ENCODE data around the gene LAMA5.

Gene LAMA5

DNA sequence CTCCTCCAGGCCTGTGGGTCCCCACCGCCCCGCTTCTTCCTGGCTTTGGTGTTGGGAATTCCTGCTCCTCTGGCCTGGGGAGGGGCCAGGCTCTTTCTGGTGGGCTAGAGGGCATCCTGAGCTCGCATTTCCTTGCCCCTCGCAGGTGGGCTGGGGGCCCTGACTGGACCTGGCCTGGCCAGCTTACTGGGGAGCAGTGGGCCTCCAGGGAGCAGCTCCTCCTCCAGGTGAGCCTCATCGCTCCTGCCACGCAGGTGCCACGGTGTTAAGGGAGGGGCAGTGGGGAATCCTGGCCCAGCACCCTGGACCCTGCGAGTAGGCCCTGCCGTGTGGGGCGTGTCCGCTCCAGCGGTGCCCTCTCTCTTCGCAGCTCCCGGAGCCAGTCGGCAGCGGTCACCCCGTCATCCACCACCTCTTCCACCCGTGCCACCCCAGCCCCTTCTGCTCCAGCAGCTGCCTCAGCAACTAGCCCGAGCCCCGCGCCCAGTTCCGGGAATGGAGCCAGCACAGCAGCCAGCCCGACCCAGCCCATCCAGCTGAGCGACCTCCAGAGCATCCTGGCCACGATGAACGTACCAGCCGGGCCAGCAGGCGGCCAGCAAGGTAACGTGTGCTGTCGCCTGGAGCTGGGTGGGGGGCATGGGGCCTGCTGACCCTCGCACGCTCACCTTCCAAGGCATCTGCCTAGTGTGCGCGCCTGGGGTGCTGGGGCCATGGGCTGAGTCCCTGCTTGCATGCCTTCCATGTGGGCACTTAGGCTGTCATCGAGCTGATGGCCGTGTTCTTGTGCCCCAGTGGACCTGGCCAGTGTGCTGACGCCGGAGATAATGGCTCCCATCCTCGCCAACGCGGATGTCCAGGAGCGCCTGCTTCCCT is 59.6 kb downstream of the LAMA5 start:
- Histone ChIP-seq H3K9me3 (ENCODE audit: control insufficient read depth, insufficient read depth, low read length) (no peaks in the 10 kb centered on the region), H3K9ac (ENCODE audit: low read depth, low read length) (no peak overlapping the region), H3K4me1 (ENCODE audit: insufficient read depth, low read length) (no peaks in the 10 kb centered on the region; the same call in 1 of the 2 replicates), H3K36me3 (ENCODE audit: insufficient read depth, low read length) (peaks cover 24% of the 10 kb centered on the region)

DNA sequence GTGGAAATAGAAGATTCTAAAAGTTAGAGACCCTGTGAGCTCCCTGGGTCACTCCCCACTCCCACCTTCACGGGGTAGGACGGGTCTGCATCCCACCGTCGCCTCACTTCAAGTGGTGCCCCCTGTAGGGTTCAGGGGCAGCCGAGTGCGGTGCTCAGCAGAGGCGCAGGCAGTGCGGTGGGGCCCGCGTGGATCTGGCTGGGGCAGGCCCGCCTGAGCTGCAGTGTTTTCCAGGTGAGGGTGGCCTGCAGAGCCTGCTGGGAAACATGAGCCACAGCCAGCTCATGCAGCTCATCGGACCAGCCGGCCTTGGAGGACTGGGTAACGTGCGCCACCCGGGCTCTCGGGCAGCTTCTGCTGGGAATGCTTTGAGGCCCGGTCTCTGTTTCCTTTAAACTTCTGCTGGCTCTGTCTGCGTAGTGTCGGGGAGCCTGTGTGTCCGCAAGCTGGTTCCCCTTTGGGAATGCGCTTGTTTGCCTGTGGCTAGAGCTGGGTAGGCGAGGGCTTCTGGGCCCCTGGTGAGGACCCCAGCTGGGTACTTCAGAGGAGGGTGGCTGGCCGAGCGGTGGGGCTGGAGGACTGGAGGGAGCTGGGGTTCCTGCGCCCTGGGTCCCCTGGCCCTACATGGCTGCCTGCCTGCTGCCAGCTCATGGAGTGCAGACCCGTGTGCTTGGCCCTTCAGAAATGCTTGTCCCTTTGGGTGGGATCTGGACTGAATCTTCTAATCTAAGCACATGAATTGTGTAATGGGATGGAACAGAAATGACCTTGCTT is 60.5 kb downstream of the LAMA5 start:
- Histone ChIP-seq H3K9me3 (ENCODE audit: control insufficient read depth, insufficient read depth, low read length) (no peaks in the 10 kb centered on the region), H3K9ac (ENCODE audit: low read depth, low read length) (no peak overlapping the region), H3K36me3 (ENCODE audit: insufficient read depth, low read length) (peaks cover 24% of the 10 kb centered on the region), H3K4me1 (ENCODE audit: insufficient read depth, low read length) (no peaks in the 10 kb centered on the region; the same call in 1 of the 2 replicates)

DNA sequence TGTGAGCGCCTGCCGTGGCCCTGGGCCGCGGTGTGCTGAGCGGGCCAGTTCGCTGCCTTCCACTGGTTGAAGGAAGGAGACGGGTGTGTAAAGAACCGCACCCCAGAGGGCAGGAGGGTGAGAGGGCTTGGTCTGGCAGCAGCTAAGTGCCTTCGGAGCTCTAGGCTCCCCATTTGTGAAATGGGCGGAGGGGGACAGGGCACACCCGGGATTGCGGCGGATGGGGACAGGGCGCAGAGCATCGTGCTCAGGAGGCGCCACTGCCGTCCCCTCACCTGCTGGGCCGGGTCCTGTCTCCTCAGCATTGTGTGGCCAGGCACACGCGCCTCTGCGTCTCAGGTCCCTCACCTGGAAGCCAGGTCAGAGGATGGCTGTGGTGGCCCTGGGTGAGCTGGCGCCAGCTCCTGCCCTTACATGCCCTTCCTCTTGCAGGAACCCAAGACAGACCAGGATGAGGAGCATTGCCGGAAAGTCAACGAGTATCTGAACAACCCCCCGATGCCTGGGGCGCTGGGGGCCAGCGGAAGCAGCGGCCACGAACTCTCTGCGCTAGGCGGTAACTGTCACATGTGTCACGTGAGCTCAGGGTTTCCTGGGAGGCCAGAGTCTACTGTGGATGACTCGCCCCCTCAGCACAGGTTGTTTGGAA is 61.2 kb downstream of the LAMA5 start:
- peaks cover 24% of the 10 kb centered on the region for H3K36me3 ChIP-seq (ENCODE audit: insufficient read depth, low read length)
- no peaks in the 10 kb centered on the region for H3K9me3 ChIP-seq (ENCODE audit: control insufficient read depth, insufficient read depth, low read length)
- H3K4me1 ChIP-seq (ENCODE audit: insufficient read depth, low read length): no peaks in the 10 kb centered on the region; the same call in 1 of the 2 replicates
- H3K9ac ChIP-seq (ENCODE audit: low read depth, low read length): no peak overlapping the region

DNA sequence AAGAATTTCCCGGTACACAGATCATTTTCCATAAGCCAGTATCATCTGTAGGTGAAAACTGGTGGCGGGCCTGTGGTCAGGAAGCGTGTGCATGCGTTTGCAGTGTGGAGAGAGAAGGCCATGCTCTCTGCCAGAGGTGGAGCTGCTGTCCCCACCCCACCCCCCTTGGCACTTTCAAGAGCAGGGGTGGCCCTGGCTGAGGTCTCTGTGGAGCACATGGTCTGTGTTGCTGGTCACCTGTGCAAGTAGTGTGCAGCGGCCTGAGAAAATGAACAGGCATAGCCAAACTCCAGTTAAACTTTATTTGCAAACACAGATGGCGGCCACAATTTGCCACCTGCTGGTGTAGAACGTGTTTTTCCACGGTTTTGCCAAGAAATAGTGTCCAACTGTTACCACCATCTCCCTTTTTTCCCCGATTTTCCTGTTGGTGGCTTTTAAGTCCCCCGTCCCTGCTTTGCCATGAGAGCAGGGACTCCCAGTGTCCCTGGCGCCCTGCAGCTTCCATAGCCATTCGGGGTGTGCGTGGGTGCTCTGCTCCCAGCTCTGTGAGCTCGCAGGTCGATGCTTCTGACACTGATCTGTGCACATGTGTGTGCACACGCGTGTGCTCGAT is 61.9 kb downstream of the LAMA5 start:
- Histone ChIP-seq H3K9me3 (ENCODE audit: control insufficient read depth, insufficient read depth, low read length) (no peaks in the 10 kb centered on the region), H3K9ac (ENCODE audit: low read depth, low read length) (no peak overlapping the region), H3K4me1 (ENCODE audit: insufficient read depth, low read length) (no peaks in the 10 kb centered on the region; the same call in 1 of the 2 replicates), H3K36me3 (ENCODE audit: insufficient read depth, low read length) (peaks cover 24% of the 10 kb centered on the region)

DNA sequence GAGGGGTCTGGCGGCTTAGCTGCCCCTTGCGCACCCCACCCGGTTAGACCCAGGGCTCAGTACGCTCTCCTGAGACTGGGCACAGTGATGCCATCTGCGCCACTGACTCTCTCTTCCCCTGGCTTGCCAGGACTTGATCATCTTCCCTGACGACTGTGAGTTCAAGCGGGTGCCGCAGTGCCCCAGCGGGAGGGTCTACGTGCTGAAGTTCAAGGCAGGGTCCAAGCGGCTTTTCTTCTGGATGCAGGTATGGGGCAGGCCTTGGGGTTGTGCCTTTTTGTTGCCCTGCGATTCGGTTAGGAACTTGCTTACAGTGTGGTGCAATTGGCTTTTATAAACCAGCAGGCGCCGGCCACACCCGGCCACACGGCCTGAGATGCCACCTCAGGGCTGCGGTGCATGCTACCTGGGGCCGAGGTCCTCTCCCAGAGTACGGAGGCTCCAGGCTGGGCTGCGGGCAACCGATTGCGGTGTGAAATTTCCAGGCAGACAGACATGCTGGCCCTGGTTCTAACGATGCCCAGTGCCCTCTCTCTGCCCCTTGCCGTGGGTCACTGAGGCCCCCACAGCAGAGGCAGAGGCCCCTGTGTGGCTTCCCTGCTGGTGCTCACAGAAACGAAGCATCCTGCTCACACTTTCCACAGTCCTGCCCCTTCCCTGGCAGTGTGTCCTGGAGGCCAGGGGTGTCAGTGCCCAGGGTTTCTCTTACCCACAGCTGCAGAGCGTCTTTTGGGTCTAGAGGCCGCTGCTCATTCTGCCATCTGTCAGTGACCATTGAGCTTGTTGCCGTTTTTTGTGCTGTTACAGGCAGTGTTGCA is 62.6 kb downstream of the LAMA5 start:
- H3K36me3 ChIP-seq (ENCODE audit: insufficient read depth, low read length): peaks cover 24% of the 10 kb centered on the region
- H3K9me3 ChIP-seq (ENCODE audit: control insufficient read depth, insufficient read depth, low read length): no peaks in the 10 kb centered on the region
- no peaks in the 10 kb centered on the region; the same call in 1 of the 2 replicates for H3K4me1 ChIP-seq (ENCODE audit: insufficient read depth, low read length)
- H3K9ac ChIP-seq (ENCODE audit: low read depth, low read length): peak overlapping the region; percentile 86; the same call in 1 of the 2 replicates

DNA sequence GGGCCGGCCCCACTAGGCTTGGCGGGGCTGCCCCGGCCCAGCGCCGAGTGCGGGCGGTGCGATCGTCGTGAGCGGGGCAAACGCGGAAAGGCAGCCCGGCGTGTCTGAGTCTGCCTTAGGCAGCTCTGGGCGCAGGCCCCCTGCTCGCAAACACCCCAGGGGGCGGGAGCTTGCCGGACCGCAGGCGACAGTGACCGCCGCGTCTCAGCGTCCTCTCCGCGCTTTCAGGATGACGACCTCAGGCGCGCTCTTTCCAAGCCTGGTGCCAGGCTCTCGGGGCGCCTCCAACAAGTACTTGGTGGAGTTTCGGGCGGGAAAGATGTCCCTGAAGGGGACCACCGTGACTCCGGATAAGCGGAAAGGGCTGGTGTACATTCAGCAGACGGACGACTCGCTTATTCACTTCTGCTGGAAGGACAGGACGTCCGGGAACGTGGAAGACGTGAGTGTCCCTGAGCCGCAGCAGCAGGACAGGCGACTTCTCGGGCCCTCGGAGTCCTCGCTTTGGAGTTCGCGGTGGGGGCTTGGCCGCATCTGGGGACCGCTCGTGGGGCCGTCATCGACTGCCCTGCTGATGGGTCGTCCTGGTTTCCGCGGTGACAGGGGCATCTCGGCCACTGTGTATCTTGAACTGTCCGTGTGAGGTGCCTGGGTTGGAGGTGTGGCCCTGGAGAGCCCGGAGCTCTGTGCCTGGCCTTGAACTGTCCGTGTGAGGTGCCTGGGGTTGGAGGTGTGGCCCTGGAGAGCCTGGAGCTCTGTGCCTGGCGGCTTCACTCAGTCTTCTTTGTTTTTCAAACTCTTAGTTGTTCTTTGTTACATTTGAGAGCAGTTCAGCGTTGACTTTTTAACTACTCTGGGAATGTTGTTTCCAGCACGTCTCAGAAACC is 63.5 kb downstream of the LAMA5 start:
- Histone ChIP-seq H3K4me1 (ENCODE audit: insufficient read depth, low read length) (no peaks in the 10 kb centered on the region; the same call in 1 of the 2 replicates), H3K9me3 (ENCODE audit: control insufficient read depth, insufficient read depth, low read length) (no peaks in the 10 kb centered on the region), H3K36me3 (ENCODE audit: insufficient read depth, low read length) (peaks cover 22% of the 10 kb centered on the region), H3K9ac (ENCODE audit: low read depth, low read length) (peak overlapping the region; percentile 86)

DNA sequence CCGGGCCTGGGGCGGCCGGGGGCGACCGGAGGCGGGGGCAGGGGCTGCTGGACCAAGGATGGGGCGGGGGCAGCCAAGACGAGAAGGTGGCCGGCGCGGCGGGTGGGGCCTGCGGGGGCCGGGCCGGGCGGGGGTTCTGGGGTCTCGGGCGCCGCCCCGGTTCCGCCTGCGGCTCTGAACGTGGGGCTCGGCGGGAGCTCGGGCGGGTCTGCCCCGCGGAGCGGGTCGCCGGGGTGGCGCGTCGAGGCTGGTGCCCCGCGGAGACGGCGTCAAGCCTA is 64.1 kb downstream of the LAMA5 start:
- Histone ChIP-seq H3K4me1 (ENCODE audit: insufficient read depth, low read length) (no peaks in the 10 kb centered on the region; the same call in 1 of the 2 replicates), H3K36me3 (ENCODE audit: insufficient read depth, low read length) (peaks cover 19% of the 10 kb centered on the region)

DNA sequence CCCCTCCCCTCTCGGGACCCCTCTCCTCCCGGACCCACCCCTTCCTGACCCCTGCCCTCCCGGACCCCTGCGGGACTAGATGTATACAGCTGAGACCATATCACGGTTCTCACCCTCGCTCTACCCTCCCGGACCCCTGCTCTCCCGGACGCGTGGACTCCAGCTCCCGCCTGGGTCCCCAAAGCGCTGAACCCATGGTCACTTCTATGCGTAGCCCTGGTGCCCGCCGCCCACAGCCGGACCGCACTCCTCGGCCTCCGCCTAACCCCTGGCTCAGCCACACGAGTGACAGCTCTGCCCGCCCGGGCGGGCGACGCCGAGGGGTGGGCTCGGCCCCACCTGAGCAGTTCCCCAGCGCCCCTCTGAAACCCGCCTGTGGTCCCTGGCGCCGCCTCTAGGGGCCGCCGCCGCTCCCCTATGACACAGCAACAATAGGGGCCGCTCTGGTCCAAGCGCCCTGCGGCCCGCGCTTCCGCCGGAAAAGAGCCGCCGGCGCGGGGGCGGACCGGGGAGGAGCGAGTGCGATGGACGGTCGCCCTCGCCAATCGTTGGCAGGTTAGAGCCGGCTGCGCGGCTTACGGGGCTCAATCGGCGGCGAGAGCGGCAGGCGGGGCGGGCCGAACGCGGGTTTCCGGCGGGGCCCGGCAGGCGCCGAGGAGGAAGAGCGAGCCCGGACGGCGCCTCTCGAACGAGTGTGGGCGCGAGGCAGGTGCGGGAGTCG is 64.6 kb downstream of the LAMA5 start, which contains the start of gene ADRM1:
Gene ADRM1, plus strand, starts transcription at position 657 of the 721 bp plus-strand sequence. CDS start 572 bp downstream, outside the sequence.
- H3K4me1 ChIP-seq (ENCODE audit: insufficient read depth, low read length): no peaks in the 10 kb centered on the region; the same call in 1 of the 2 replicates
- H3K9me3 ChIP-seq (ENCODE audit: control insufficient read depth, insufficient read depth, low read length): no peaks in the 10 kb centered on the region
- H3K36me3 ChIP-seq (ENCODE audit: insufficient read depth, low read length): peaks cover 14% of the 10 kb centered on the region
- peak within 1 kb of the TSS; percentile 86 for H3K9ac ChIP-seq (ENCODE audit: low read depth, low read length)

More for the DNA sequence above, 64.1 kb downstream of the LAMA5 start:
- peak overlapping the region; percentile 86 for H3K9ac ChIP-seq (ENCODE audit: low read depth, low read length)
- H3K9me3 ChIP-seq (ENCODE audit: control insufficient read depth, insufficient read depth, low read length): no peaks in the 10 kb centered on the region

DNA sequence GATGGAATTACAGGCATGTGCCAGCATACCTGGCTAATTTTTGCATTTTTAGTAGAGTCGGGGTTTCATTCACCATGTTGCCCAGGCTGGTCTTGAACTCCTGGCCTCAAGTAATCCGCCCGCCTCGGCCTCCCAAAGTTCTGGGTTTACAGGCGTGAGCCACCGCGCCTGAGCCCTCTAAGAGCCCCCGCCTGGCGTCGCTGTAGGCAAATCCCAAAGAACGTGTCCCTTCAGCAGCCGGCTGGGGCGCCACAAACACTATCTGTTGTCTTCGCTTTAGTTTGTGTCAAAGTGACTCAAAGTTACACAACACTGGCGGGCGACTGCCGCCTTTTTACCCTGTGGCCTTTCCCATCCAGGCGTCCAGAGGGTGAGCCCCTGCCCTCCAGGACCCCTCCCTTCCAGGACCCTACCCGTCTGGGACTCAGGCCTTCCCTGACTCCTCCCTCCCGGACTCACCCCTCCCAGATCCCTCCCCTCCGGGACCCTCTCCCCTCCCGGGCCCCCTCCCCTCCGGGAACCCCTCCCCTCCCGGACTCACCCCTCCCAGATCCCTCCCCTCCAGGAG is 65.3 kb downstream of the LAMA5 start:
- Histone ChIP-seq H3K36me3 (ENCODE audit: insufficient read depth, low read length) (peaks cover 10% of the 10 kb centered on the region), H3K9ac (ENCODE audit: low read depth, low read length) (peak overlapping the region; percentile 75; the same call in 1 of the 2 replicates), H3K9me3 (ENCODE audit: control insufficient read depth, insufficient read depth, low read length) (no peaks in the 10 kb centered on the region), H3K4me1 (ENCODE audit: insufficient read depth, low read length) (no peaks in the 10 kb centered on the region; the same call in 1 of the 2 replicates)

DNA sequence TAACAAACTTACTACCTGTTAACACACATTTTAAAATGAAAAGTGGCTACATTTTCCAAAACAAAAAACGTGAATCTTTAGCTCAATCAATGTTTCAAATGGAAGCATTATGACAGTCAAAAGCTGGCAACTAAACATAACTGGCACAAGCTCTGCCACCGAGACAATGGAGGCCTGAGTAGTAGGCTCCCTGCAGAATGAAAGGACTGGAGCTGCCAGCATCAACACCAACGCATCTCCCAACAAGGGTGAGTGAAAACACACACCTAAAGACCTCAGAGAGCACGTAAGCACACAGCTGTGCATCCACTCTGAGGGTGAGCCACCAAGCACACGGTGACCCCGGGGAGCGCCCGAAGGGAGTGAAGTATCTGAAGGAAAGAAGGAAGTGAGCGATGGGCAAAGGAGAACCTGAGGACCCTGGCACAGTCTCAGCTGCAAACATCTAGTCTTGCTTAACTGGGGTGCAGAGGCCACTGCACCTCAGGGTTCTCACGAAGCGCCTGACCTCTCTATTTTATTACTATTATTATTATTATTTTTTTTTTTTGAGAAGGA is 65.9 kb downstream of the LAMA5 start:
- H3K4me1 ChIP-seq (ENCODE audit: insufficient read depth, low read length): no peaks in the 10 kb centered on the region; the same call in 1 of the 2 replicates
- no peak overlapping the region for H3K9ac ChIP-seq (ENCODE audit: low read depth, low read length)
- no peaks in the 10 kb centered on the region for H3K9me3 ChIP-seq (ENCODE audit: control insufficient read depth, insufficient read depth, low read length)
- H3K36me3 ChIP-seq (ENCODE audit: insufficient read depth, low read length): peaks cover 4% of the 10 kb centered on the region

DNA sequence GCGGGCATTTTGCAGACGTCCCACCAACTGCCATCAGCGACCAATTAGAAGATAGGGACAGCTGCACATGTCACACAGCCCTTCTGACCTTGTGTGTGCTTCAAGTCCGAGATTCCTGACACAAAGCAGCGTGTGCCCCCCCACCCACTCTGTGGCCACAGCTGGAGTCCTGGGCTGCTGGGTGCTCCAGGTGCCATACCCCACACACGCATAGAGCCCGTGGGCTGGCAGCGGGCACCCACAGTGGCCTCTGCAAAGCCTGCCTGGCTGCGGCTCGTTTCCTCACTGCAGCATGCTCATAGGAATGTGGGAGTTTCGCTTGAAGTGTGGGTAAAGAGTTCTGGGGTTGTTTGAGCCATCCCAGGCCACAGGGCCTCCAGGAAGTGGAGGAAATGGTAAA is 66.8 kb downstream of the LAMA5 start:
- Histone ChIP-seq H3K9me3 (ENCODE audit: control insufficient read depth, insufficient read depth, low read length) (no peaks in the 10 kb centered on the region), H3K4me1 (ENCODE audit: insufficient read depth, low read length) (no peaks in the 10 kb centered on the region; the same call in 1 of the 2 replicates), H3K36me3 (ENCODE audit: insufficient read depth, low read length) (no peaks in the 10 kb centered on the region), H3K9ac (ENCODE audit: low read depth, low read length) (no peak overlapping the region)

All from ES-I3 (cell line).